Sigmoid colon (tissue), 4 donors: Measurements from ENCODE around the gene CCL25.

ENCODE experiments used
- EP300 ChIP-seq, 4 donors: sonication (generic); formaldehyde crosslinking; IDR thresholded peaks; one replicate each; pipeline ENCODE4 v1.6.1; 2017; ENCODE audit warnings: antibody characterized with exemption in 4 of 4
- POLR2A ChIP-seq, 2 donors: fragments of 450-650 bp; IDR thresholded peaks; one replicate each; pipeline ENCODE4 v1.6.1; 2016; ENCODE audit warnings: antibody characterized with exemption in 2 of 2, mild to moderate bottlenecking in 2 of 2, moderate library complexity in 2 of 2
- POLR2AphosphoS5 ChIP-seq, 4 donors: sonication (generic); formaldehyde crosslinking; IDR thresholded peaks; one replicate each; pipeline ENCODE4 v1.6.1; 2017; ENCODE audit warnings: antibody characterized with exemption in 4 of 4
- TF ChIP-seq, protein P1 (sequence below), 4 experiments: fragments of 450-650 bp in 3 of 4; fragments of 200-600 bp in 1 of 4; IDR thresholded peaks; one replicate each; pipeline ENCODE4 v1.5.1; 2016 to 2019; ENCODE audit warnings: antibody characterized with exemption in 4 of 4, mild to moderate bottlenecking in 3 of 4, moderate library complexity in 2 of 4

GRCh38 chr19:8057545-8058270, 5.1 kb downstream of the CCL25 start:
- TF ChIP-seq, protein P1, sequence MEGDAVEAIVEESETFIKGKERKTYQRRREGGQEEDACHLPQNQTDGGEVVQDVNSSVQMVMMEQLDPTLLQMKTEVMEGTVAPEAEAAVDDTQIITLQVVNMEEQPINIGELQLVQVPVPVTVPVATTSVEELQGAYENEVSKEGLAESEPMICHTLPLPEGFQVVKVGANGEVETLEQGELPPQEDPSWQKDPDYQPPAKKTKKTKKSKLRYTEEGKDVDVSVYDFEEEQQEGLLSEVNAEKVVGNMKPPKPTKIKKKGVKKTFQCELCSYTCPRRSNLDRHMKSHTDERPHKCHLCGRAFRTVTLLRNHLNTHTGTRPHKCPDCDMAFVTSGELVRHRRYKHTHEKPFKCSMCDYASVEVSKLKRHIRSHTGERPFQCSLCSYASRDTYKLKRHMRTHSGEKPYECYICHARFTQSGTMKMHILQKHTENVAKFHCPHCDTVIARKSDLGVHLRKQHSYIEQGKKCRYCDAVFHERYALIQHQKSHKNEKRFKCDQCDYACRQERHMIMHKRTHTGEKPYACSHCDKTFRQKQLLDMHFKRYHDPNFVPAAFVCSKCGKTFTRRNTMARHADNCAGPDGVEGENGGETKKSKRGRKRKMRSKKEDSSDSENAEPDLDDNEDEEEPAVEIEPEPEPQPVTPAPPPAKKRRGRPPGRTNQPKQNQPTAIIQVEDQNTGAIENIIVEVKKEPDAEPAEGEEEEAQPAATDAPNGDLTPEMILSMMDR (IDR thresholded peaks at IDR 0.05), result no peak
- TF ChIP-seq POLR2A (IDR thresholded peaks at IDR 0.05), result no peak
- no peak for TF ChIP-seq POLR2AphosphoS5 (IDR thresholded peaks at IDR 0.05)
- no peak for TF ChIP-seq EP300 (IDR thresholded peaks at IDR 0.05)
